Suprapubic skin (tissue), 4 donors: Measurements from ENCODE around the gene SOS1. TPM values are rescaled to one million over a fixed set of nuclear protein-coding genes. Genes with fewer than 3 reads are reported as not detected.

Source experiments
- DNase-seq, 2 donors: peaks; one replicate each; pipeline ENCODE4 v3.0.0-alpha.2; 2019; ENCODE audit warnings: low spot score in 2 of 2
- H3K27ac ChIP-seq: fragments of 200-600 bp; sonication (generic); one replicate; pipeline ENCODE4 v1.5.1; 2019
- H3K27me3 ChIP-seq: fragments of 200-600 bp; sonication (generic); one replicate; pipeline ENCODE4 v1.5.1; 2019
- H3K36me3 ChIP-seq: fragments of 200-600 bp; sonication (generic); one replicate; pipeline ENCODE4 v1.5.1; 2019
- H3K4me1 ChIP-seq: fragments of 200-600 bp; sonication (generic); one replicate; pipeline ENCODE4 v1.5.1; 2019
- H3K4me3 ChIP-seq: fragments of 200-600 bp; sonication (generic); one replicate; pipeline ENCODE4 v1.5.1; 2019; ENCODE audit warnings: mild to moderate bottlenecking
- H3K9me3 ChIP-seq: fragments of 200-600 bp; sonication (generic); one replicate; pipeline ENCODE4 v1.5.1; 2019
- EP300 ChIP-seq: sonication (generic); formaldehyde crosslinking; IDR thresholded peaks from one replicate; pipeline ENCODE4 v1.6.1; 2017; ENCODE audit warnings: antibody characterized with exemption
- POLR2A ChIP-seq, 2 donors: fragments of 450-650 bp; IDR thresholded peaks; one replicate each; pipeline ENCODE4 v1.6.1; 2017; ENCODE audit warnings: antibody characterized with exemption in 2 of 2, mild to moderate bottlenecking in 2 of 2, moderate library complexity in 2 of 2
- POLR2AphosphoS5 ChIP-seq, 3 donors: sonication (generic); formaldehyde crosslinking; IDR thresholded peaks; one replicate each; pipeline ENCODE4 v1.6.1; 2017; ENCODE audit warnings: antibody characterized with exemption in 3 of 3
- WGBS: methylation state at CpG from one replicate; pipeline ENCODE4 v1.1.5; 2018; 5-methylcytosine and 5-hydroxymethylcytosine counted together
- total RNA-seq, 4 donors: library from RNA; depleted of rRNA; stranded (reverse); fragments of >200 nt; gene quantifications; one replicate each; pipeline ENCODE4 v1.1.0, GENCODE V29; 2016
- TF ChIP-seq, protein P1 (sequence below), 2 donors: fragments of 200-600 bp in 1 of 2; fragments of 450-650 bp in 1 of 2; sonication (generic) in 1 of 2; IDR thresholded peaks; one replicate each; pipeline ENCODE4 v1.5.1; 2016 to 2019; ENCODE audit warnings: antibody characterized with exemption in 2 of 2, mild to moderate bottlenecking in 1 of 2, moderate library complexity in 1 of 2

SOS1 gene
- total RNA-seq, 4 donors from 2014 or later: 18.3 to 38.3 (median 27.7) TPM

DNA sequence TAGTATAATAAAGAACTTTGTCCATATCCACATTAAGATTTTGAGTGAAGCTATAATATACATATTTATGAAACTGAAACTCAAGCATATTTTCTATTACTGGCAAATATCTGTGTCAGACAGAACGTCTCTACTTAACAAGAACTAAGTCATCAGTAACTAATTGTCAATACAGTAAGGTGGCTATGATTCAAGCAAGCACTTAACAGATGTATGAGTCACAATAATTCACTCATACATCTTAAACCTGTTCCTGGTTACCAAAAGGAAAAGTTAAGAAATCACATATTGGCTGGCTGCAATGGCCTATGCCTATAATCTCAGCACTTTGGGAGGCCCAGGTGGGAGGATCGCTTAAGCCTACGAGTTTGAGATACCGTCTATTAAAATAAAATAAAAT lies 96.0 kb downstream of the SOS1 start:
- Histone ChIP-seq H3K36me3 (peaks cover 5% of the 10 kb centered on the region), H3K4me3 (no peak overlapping the region), H3K4me1 (no peaks in the 10 kb centered on the region), H3K9me3 (no peaks in the 10 kb centered on the region), H3K27me3 (no peaks in the 10 kb centered on the region), H3K27ac (no peak overlapping the region)
- no peak for DNase-seq
- 75% methylated on average over 4 of the region's 4 CpGs for WGBS
- TF ChIP-seq, protein P1, sequence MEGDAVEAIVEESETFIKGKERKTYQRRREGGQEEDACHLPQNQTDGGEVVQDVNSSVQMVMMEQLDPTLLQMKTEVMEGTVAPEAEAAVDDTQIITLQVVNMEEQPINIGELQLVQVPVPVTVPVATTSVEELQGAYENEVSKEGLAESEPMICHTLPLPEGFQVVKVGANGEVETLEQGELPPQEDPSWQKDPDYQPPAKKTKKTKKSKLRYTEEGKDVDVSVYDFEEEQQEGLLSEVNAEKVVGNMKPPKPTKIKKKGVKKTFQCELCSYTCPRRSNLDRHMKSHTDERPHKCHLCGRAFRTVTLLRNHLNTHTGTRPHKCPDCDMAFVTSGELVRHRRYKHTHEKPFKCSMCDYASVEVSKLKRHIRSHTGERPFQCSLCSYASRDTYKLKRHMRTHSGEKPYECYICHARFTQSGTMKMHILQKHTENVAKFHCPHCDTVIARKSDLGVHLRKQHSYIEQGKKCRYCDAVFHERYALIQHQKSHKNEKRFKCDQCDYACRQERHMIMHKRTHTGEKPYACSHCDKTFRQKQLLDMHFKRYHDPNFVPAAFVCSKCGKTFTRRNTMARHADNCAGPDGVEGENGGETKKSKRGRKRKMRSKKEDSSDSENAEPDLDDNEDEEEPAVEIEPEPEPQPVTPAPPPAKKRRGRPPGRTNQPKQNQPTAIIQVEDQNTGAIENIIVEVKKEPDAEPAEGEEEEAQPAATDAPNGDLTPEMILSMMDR (IDR thresholded peaks at IDR 0.05): no peak
- no peak for TF ChIP-seq EP300

DNA sequence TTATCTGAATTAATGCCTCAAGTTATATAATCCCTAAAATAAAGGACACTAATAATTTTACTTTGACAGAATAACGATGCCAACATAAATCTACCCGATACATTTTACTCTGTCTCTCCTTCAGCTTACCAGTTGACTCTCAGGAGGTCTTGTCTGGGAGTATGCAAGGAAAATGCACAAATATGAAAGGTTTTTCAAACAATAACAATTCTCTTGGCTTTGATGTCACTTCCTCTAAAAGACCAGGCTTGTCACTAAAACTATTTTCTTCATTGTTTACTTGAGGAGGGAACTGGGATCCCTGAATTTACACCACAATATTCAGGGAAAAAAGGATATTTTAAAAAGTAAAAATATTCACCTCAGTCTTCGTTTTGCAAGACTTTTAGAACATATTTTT lies 97.2 kb downstream of the SOS1 start:
- H3K27ac ChIP-seq: no peak overlapping the region

DNA sequence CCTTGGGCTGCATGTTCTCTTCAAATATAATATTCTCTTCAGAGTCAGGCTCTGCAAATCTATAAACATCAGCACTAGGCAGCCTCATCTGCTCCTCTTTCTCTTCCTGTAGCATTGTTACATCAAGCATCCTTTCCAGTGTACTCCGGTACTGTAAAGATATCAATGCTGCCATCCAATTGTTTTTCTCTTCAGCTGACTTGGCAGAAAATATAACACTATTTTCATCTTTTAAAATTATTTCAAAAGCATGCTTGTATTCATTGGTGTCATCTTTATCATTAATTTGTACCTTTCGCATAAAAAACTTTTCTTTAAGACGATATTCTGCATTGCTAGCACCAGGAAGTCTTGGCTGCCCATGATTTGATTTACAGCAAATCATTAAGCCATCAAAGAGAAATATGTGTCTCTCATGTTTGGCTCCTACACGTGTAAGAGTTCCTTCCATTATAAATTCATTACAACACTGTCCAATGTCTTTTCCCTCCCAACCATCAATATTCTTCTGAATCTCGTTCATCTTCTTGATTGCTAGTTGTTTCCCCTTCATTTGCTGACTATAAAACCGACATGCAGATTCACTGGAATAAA lies 98.1 kb downstream of the SOS1 start:
- Histone ChIP-seq H3K4me1 (no peaks in the 10 kb centered on the region), H3K36me3 (peaks cover 5% of the 10 kb centered on the region), H3K4me3 (no peak overlapping the region), H3K27ac (no peak overlapping the region), H3K27me3 (no peaks in the 10 kb centered on the region), H3K9me3 (no peaks in the 10 kb centered on the region)
- 72% methylated on average over 6 of the region's 6 CpGs for WGBS
- no peak for TF ChIP-seq EP300
- no peak for TF ChIP-seq POLR2AphosphoS5 (IDR thresholded peaks at IDR 0.05)
- TF ChIP-seq, protein P1 (IDR thresholded peaks at IDR 0.05): no peak
- no peak for TF ChIP-seq POLR2A (IDR thresholded peaks at IDR 0.05)
- DNase-seq: no peak

More for the DNA sequence above, 97.2 kb downstream of the SOS1 start:
- H3K9me3 ChIP-seq: no peaks in the 10 kb centered on the region
- DNase-seq: no peak
- no peak overlapping the region for H3K4me3 ChIP-seq
- no peaks in the 10 kb centered on the region for H3K27me3 ChIP-seq
- TF ChIP-seq, protein P1 (IDR thresholded peaks at IDR 0.05): no peak
- TF ChIP-seq EP300 (no peak), POLR2AphosphoS5 (IDR thresholded peaks at IDR 0.05) (no peak), POLR2A (IDR thresholded peaks at IDR 0.05) (no peak)
- peaks cover 5% of the 10 kb centered on the region for H3K36me3 ChIP-seq
- WGBS: 66% methylated on average over 3 of the region's 3 CpGs
- H3K4me1 ChIP-seq: no peaks in the 10 kb centered on the region

DNA sequence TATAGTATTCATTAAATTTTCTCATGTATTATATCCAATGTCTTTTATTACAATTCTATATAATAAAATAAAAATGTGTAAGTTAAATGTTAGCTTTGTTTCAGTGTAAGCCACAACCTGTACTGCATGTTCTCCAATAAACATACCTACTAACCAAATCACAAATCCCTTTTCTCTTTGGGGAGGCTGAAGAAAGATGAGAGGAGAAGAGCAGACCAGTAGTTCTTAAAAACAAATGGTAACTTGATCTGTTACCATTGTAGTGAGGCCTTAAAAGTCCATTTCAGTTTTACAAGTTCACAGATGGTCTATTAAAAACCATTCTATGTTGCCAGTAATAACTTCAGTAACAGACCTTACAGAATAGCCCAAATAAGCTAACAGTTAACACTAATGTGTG lies 100.5 kb downstream of the SOS1 start:
- no peaks in the 10 kb centered on the region for H3K9me3 ChIP-seq
- H3K4me3 ChIP-seq: no peak overlapping the region
- no peaks in the 10 kb centered on the region for H3K27me3 ChIP-seq
- TF ChIP-seq EP300 (no peak), POLR2A (IDR thresholded peaks at IDR 0.05) (no peak), POLR2AphosphoS5 (IDR thresholded peaks at IDR 0.05) (no peak)
- TF ChIP-seq, protein P1 (IDR thresholded peaks at IDR 0.05): no peak
- H3K4me1 ChIP-seq: no peaks in the 10 kb centered on the region
- no peak overlapping the region for H3K27ac ChIP-seq
- H3K36me3 ChIP-seq: peaks cover 5% of the 10 kb centered on the region
- no peak for DNase-seq

DNA sequence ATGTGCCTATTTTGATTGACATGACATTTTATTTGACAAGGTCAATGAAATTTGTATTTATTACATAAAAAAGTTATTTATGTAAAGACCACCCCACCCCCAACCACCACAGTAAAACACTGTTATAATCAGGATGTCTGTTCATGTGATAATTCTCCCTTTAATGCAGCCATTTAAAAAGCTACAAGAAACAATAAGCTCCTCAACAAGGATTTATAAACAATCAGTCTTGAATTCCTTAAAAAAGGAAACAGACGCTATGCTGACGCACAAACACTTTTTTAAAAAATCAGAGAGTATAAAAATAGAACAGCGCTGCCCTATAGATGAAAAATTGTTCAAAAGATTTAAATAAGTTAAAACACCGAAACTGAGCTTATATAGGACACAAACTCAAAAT lies 102.2 kb downstream of the SOS1 start:
- 80% methylated on average over 4 of the region's 4 CpGs for WGBS
- H3K27ac ChIP-seq: no peak overlapping the region

More for the DNA sequence above, 102.2 kb downstream of the SOS1 start:
- Histone ChIP-seq H3K27me3 (no peaks in the 10 kb centered on the region), H3K4me1 (no peaks in the 10 kb centered on the region), H3K36me3 (peaks cover 8% of the 10 kb centered on the region), H3K9me3 (no peaks in the 10 kb centered on the region), H3K4me3 (no peak overlapping the region)
- no peak for DNase-seq
- TF ChIP-seq, protein P1 (IDR thresholded peaks at IDR 0.05): no peak
- TF ChIP-seq POLR2A (IDR thresholded peaks at IDR 0.05) (no peak), POLR2AphosphoS5 (IDR thresholded peaks at IDR 0.05) (no peak), EP300 (no peak)
